GM10266 (cell line): ENCODE measurements around the gene PPP6R1.
"Not testable (repeated sequence)": the region's sequence is repeated elsewhere in the genome, so short reads cannot be mapped to it uniquely, and the experiment has no call there.

ENCODE experiments used
- DNase-seq: peaks from one replicate; pipeline ENCODE4 v3.0.0; 2012; ENCODE audit errors: extremely low spot score
- CTCF ChIP-seq: IDR thresholded peaks from 2 replicates; pipeline ENCODE4 v1.5.1; 2012; ENCODE audit warnings: mild to moderate bottlenecking, low read depth; ENCODE audit not compliant: control insufficient read depth, insufficient read depth; ENCODE audit errors: missing control alignments

PPP6R1 gene

GRCh38 chr19:55225415-55225958 lies 33.3 kb downstream of the PPP6R1 start:
- DNase-seq = no peak

GRCh38 chr19:55224679-55225414 lies 34.0 kb downstream of the PPP6R1 start:
- DNase-seq = not testable (repeated sequence)

More at GRCh38 chr19:55225415-55225958, 33.3 kb downstream of the PPP6R1 start:
- no peak for TF ChIP-seq CTCF

- TF ChIP-seq CTCF = no peak
These were observed 34.7 kb downstream of the PPP6R1 start for GRCh38 chr19:55224038-55224665.

GRCh38 chr19:55223291-55224037 lies 35.4 kb downstream of the PPP6R1 start:
- no peak for DNase-seq
- TF ChIP-seq CTCF = no peak

More at GRCh38 chr19:55224038-55224665, 34.7 kb downstream of the PPP6R1 start:
- no peak for DNase-seq

- DNase-seq = no peak
- no peak for TF ChIP-seq CTCF
These were observed 38.3 kb downstream of the PPP6R1 start for GRCh38 chr19:55220525-55220924.

GRCh38 chr19:55216461-55217198 lies 42.2 kb downstream of the PPP6R1 start:
- TF ChIP-seq CTCF = no peak
- DNase-seq = peak; percentile 64

- DNase-seq = no peak
- no peak for TF ChIP-seq CTCF
These were observed 45.3 kb downstream of the PPP6R1 start for GRCh38 chr19:55213547-55213946.
